Progenitor cell of endocrine pancreas (in vitro differentiated cells): ENCODE data around the gene FAM89B. TPM values are rescaled to one million over a fixed set of nuclear protein-coding genes. Genes with fewer than 3 reads are reported as not detected.

Experiments
- DNase-seq: peaks from one replicate; pipeline ENCODE4 v3.0.0; 2021; ENCODE audit warnings: low spot score; ENCODE audit not compliant: unreplicated experiment
- H3K27ac Mint-ChIP-seq: 2 replicates; pipeline ENCODE4 v1.8.0; 2021; ENCODE audit warnings: mild to moderate bottlenecking, moderate library complexity, mixed read lengths
- H3K27me3 Mint-ChIP-seq: 2 replicates; pipeline ENCODE4 v1.8.0; 2021; ENCODE audit warnings: mixed read lengths
- H3K36me3 Mint-ChIP-seq: 2 replicates; pipeline ENCODE4 v1.8.0; 2022; ENCODE audit warnings: mixed read lengths; ENCODE audit not compliant: insufficient read depth
- H3K4me1 Mint-ChIP-seq: 2 replicates; pipeline ENCODE4 v1.8.0; 2021; ENCODE audit warnings: low read depth, mixed read lengths
- H3K4me3 Mint-ChIP-seq: 2 replicates; pipeline ENCODE4 v1.8.0; 2021; ENCODE audit warnings: low read depth, mild to moderate bottlenecking, moderate library complexity, mixed read lengths
- H3K9me3 Mint-ChIP-seq: 2 replicates; pipeline ENCODE4 v1.8.0; 2021; ENCODE audit warnings: low read depth, mixed read lengths
- total RNA-seq: library from RNA; stranded (reverse); gene quantifications from 2 replicates; pipeline ENCODE4 v1.2.1, GENCODE V29; 2021
- TF ChIP-seq, protein P1 (sequence below): fragments of 200-600 bp; sonication (generic); IDR thresholded peaks from one replicate; pipeline ENCODE4 v1.5.0; 2021; ENCODE audit warnings: antibody characterized with exemption, mild to moderate bottlenecking; ENCODE audit not compliant: unreplicated experiment

The FAM89B gene
- total RNA-seq, 1 donor from 2014 or later: 65.0 TPM

DNA sequence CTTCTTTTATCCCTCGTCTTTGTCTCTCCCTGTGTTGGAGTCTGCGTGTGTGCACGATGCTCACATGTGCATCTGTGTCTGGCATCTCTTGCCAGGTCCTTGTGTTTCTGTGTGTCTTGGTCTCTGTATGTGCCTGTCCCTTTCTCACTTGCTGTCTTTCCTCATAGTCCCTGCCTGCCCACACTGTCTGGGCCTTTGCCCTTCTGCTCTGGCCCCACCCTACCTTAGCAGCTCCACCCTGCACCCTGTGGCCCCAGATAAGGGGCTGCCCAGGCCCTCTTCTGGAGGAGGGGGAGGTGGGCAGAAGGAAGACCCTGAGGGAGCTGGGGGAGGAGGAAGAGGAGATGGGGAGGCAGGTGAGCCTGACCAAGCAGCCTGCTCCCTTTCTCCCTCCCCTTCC is 6.3 kb downstream of the FAM89B start:
- H3K4me1 Mint-ChIP-seq: peaks cover 10% of the 10 kb centered on the region
- no peak for DNase-seq
- H3K36me3 Mint-ChIP-seq: peaks cover 2% of the 10 kb centered on the region
- H3K9me3 Mint-ChIP-seq: no peaks in the 10 kb centered on the region
- TF ChIP-seq, protein P1, sequence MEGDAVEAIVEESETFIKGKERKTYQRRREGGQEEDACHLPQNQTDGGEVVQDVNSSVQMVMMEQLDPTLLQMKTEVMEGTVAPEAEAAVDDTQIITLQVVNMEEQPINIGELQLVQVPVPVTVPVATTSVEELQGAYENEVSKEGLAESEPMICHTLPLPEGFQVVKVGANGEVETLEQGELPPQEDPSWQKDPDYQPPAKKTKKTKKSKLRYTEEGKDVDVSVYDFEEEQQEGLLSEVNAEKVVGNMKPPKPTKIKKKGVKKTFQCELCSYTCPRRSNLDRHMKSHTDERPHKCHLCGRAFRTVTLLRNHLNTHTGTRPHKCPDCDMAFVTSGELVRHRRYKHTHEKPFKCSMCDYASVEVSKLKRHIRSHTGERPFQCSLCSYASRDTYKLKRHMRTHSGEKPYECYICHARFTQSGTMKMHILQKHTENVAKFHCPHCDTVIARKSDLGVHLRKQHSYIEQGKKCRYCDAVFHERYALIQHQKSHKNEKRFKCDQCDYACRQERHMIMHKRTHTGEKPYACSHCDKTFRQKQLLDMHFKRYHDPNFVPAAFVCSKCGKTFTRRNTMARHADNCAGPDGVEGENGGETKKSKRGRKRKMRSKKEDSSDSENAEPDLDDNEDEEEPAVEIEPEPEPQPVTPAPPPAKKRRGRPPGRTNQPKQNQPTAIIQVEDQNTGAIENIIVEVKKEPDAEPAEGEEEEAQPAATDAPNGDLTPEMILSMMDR: no peak
- H3K27ac Mint-ChIP-seq: no peak overlapping the region
- no peak overlapping the region for H3K4me3 Mint-ChIP-seq
- H3K27me3 Mint-ChIP-seq: peaks cover 45% of the 10 kb centered on the region

DNA sequence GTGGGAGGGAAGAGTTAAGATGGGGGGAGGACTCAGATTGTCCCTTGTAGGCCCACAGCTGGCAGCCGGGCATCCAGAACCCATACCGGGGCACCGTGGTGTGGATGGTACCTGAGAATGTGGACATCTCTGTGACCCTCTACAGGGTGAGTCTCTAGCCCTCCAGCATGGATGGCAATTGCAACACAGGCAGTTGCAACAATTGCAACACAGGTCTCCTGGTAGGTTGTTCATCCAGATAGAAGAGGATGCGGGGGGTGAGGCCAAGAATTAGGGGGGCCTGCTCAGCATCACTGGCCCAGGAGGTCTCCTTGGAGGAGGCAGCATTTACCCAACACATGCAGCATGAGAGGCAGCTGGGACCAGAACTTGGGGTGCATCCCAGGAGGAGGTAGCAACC is 7.0 kb downstream of the FAM89B start:
- Mint-ChIP-seq H3K9me3 (no peaks in the 10 kb centered on the region), H3K4me1 (peaks cover 7% of the 10 kb centered on the region), H3K4me3 (no peak overlapping the region), H3K36me3 (peaks cover 2% of the 10 kb centered on the region), H3K27ac (no peak overlapping the region), H3K27me3 (peaks cover 51% of the 10 kb centered on the region)
- no peak for DNase-seq
- TF ChIP-seq, protein P1: no peak

DNA sequence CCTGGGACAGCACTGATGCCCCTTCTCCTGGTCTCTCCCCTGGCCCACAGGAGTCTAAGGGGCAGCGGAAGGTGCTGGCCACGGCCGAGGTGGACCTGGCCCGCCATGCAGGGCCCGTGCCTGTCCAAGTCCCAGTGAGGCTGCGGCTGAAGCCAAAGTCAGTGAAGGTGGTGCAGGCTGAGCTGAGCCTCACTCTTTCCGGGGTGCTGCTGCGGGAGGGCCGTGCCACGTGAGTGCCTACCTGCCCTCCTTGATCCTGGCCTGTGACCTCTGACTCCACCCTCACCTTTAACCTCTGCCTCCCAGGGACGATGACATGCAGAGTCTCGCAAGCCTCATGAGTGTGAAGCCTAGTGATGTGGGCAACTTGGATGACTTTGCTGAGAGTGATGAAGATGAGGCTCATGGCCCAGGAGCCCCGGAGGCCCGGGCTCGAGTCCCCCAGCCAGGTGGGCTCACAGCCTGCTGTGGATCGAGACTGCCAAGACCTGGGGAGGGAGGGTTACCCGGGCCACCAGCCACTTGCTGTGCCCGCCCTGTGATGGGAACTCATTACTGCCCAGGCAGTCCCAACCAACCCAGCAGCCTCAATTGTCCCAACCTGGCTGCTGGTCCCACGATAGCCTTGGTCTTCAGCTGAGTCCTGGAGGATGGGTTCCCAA is 7.8 kb downstream of the FAM89B start:
- peaks cover 50% of the 10 kb centered on the region for H3K27me3 Mint-ChIP-seq
- peaks cover 3% of the 10 kb centered on the region for H3K4me1 Mint-ChIP-seq
- TF ChIP-seq, protein P1: no peak
- DNase-seq: no peak
- peaks cover 2% of the 10 kb centered on the region for H3K36me3 Mint-ChIP-seq
- no peak overlapping the region for H3K27ac Mint-ChIP-seq
- no peak overlapping the region for H3K4me3 Mint-ChIP-seq
- no peaks in the 10 kb centered on the region for H3K9me3 Mint-ChIP-seq

DNA sequence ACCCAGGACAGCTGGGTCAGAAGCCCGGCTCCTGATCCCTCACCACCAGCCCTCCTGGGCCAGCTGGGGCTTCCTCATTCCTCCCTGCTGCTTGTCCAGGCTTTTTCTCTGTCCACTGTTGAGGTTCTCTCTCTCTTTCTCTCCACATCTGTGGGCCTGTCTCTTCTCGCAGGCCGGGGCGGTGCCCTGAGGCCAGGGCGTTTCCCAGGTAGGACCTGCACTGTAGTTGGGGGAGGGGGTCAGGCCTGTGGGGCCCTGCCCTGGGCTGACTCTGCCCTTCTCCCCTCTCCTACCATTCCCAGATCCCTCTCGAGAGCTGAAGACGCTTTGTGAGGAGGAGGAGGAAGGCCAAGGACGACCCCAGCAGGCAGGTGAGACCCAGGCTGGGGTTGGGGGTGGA is 8.4 kb downstream of the FAM89B start:
- Mint-ChIP-seq H3K36me3 (peaks cover 2% of the 10 kb centered on the region), H3K4me1 (no peaks in the 10 kb centered on the region), H3K4me3 (no peak overlapping the region), H3K27ac (no peak overlapping the region), H3K27me3 (peaks cover 48% of the 10 kb centered on the region), H3K9me3 (no peaks in the 10 kb centered on the region)
- no peak for DNase-seq
- TF ChIP-seq, protein P1: no peak

DNA sequence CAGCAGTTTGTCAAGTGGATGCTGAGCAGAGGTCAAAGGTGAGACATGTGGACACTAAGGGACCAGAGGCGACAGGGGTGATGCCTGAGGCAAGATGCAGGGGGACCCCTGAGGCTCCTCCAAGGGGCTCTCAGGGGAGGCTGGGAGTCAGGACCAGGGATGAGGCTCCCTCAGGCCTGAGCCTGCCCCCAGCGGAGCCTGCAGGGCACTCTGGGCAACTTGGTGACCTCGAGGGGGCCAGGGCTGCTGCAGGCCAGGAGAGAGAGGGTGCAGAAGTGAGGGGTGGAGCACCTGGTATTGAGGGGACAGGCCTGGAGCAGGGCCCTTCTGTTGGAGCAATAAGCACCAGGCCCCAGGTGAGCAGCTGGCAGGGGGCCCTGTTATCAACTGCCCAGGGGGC is 9.6 kb downstream of the FAM89B start:
- no peak overlapping the region for H3K27ac Mint-ChIP-seq
- no peak overlapping the region for H3K4me3 Mint-ChIP-seq
- H3K9me3 Mint-ChIP-seq: no peaks in the 10 kb centered on the region
- TF ChIP-seq, protein P1: no peak
- peaks cover 2% of the 10 kb centered on the region for H3K36me3 Mint-ChIP-seq
- peaks cover 51% of the 10 kb centered on the region for H3K27me3 Mint-ChIP-seq
- DNase-seq: no peak
- H3K4me1 Mint-ChIP-seq: no peaks in the 10 kb centered on the region
